Anterior cingulate cortex (tissue), 58 donors: ENCODE measurements around the gene BRD7.

Experiments
- DNase-seq, 58 donors: peaks; one replicate each; lab custom pipeline; 2025; lab: John Stamatoyannopoulos, UW

The BRD7 gene

DNA sequence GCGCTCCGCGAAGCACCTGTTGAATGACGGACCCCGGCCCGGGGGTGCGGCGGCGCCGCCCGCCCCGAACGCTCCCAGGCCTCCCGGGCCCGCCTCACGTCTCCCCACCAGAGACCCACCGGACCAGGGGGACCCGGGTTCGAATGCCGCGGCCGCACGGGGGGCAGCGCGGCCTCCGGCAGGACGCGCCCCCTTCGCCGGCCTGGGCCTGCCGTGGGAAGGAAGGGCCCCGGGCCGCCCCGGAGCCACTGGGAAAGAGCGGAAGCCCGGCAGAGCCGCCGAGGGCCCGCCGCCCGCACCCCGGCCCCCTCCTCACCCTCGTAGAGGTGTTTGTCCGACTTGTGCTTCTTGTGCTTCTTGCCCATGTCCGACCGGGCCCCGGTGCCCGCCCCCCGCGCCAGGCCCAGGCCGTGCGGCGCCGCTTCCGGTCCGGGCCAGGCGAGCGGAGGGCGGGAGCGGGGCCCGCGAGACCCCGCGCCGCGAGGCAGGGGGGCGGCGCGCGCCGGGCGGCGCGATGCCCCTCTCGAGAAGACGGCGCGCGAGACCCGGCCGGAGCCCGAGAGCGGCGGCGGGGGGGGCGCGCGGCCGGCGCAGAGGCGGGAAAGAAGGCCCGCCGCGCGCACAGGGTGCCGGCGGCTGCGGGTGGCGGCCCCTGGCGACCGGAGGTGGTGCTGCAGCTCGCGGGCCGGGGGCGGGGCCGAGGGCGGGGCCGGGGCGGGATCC is at the start of gene BRD7:
Gene BRD7 (minus strand): TSS at position 579 of the 723 bp plus-strand sequence. CDS start 214 bp downstream, at position 365.
- DNase-seq, result peak in 49 of 58 donors; percentile 11 to 72 (median 47)

DNA sequence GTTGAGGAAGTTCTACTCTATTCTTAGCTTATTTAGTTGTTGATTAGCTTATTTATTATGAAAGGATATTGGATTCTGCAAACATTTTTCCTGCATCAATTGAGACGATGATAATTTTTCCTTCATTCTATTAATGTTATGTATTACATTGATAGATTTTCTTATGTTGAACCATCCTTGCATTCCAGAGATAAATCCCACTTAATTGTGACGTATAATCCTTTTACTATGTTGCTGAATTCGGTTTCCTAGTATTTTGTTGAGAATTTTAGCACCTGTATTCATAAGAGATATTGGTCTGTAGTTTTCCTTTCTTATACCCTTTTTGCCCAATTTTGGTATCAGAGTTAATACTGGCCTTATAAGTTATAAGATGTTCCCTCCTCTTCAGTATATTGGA is 47.6 kb upstream of the BRD7 start:
- no peak for DNase-seq

DNA sequence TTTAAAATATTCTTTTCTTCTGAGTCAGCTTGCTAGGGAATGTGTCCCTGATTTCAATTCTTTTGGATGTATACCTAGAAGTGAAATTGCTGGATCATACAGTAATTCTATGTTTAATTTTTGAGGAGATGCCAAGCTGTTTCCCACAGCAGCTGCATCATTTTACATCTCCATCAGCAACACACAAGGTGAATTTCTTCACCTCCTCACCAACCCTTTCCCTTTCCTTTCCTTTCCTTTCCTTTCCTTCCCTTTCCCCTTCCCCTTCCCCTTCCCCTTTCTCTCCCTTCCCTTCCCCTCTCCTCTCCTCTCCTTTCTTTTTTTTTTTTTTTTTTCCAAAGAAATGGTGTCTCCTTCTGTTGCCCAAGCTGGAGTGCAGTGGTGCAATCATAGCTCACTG is 45.4 kb upstream of the BRD7 start:
- DNase-seq, result no peak

DNA sequence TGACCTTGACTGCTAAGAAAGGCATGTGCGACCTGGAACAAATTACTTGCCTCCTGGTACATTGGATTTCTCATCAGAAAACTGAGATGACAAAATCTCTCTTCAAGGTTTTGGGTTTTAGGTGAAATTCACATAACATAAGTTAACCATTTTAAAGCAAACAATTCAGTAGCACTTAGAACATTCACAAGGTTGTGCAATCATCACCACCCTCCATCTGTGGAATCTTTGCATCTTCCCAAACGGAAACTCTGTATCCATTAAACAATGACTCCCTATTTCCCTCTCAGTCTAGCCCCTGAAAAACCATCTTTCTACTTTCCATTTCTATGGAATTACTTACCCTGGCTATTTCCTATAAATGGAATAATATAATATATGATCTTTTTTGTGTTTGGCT is 42.2 kb upstream of the BRD7 start:
- no peak for DNase-seq

DNA sequence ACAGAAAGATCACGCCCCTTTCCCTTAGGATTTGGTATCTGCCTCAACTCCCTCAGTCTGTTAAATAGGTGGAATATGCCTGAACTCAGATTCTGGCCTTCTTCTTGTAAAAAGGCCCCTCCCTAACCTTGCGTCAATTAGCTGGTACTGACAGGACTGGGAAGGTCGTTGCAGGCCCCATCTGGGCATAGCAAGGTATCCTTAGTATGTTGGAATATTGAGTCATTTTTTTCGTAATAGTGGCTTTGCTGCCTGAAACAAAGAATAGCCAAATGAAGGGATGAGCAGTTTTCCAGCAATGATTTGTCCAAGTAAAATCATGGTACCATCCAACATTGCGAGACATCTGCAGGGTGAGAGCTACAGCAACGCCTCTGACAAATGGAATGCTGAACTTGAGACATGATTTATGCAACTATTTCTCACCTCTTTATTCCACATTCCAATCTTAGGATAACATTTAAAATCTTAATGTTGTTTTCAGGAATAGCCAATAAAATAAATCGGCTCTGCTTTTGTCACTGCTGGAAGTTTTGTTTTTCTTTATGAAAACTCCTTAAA is 39.3 kb upstream of the BRD7 start:
- DNase-seq, result no peak

DNA sequence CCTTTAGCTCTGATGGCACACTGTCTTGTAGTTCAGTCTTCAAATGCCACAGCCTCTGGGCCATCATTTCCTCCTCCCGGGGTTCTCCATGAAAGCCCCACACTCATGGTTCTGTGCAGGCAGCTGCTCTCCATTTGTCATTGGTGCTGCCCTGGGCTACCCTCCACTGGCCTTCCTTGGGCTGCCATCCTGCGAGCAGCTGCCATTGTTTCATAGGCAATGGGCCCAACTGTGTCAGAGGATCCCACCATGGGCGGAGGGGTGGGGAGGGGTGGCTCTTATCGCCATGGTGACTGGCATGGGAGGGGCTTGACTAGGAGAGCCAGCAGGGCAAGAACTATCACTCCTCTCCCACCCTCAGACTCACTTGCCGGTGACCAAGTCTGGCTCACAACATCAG is 38.6 kb upstream of the BRD7 start:
- DNase-seq, result no peak

DNA sequence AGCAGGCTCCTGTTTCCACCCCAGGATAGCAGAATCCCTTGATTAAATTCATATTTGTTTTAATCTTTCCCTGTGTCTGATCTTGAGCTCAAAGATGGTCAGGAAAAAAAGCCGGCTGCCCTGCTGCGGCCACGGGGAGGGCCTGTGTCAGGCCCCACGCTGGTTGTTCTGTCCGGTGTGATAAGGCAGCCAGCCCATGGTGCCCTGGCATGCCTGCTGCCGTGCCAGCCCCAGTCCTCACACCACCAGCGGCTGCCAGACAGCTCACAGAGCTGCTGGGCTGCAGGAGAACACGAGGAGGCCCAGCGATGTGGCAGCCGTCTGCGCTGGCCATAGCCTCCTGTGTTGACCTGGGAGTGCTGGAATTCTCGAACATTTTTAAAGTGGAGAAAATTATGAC is 34.7 kb upstream of the BRD7 start:
- DNase-seq, result peak in 1 of 58 donors; percentile 2

DNA sequence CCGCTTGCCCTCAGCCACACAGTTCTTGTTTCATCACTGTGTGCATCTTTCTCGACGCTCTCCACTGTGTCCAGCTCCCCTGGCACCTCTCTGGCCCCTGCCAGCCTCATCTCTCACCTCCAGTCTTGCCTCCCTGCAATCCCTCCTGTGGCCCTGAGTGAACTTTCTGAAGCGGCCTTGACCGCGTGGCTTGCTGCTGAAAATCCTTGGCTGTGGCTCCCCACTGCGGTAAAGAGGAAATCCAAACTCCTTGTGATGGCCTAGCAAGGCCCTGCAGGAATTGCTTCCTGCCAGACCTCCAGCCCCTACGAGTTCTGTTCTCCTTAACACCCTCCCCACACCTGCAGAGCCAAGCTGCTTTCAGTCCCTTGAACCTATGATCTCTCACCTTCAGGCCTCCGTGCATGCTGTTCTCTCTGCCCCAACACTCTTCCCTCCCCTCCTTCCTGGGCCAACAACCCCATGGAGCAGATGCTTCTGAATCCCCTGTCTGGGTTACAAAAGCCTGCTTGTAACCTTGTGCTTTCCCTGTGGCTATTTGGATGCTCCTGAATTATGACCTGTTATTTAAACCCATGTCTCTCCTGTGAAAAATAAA is 33.6 kb upstream of the BRD7 start:
- no peak for DNase-seq

DNA sequence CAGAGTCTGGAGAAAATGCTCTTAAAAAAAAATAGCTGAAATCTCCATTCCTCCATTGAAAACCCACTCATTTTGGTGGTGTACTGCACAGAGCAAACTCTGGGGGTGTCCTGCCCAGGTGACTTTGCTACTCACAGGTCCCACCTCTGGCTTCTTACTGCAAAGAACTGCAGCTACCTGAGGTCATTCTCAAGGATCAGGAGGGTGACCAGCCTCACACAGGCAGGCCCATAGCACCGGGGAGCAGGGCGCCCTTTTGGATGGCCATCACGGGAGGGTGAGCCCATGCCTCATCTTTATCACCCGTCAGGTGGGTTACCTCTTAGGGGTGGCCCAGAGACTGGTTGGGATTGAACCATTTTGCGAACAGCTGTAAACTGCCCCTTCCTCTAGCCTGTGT is 32.6 kb upstream of the BRD7 start:
- no peak for DNase-seq

DNA sequence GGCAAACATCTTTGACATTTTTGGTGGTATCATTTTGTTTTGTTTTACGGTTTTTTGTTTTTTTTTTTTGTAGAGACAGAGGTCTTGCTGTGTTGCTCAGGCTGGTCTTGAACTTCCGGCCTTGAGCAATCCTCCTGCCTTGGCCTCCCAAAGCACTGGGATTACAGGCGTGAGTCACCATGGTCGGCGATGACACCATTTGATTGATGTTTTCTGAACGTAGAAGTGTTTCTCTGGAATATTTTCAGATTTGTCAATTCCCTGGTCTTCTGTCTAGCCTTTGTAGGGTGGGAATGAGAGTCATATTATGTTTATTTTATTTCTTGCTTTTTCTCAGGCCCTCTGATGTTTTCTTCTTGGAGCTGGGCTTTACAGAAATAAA is 32.2 kb upstream of the BRD7 start:
- no peak for DNase-seq

DNA sequence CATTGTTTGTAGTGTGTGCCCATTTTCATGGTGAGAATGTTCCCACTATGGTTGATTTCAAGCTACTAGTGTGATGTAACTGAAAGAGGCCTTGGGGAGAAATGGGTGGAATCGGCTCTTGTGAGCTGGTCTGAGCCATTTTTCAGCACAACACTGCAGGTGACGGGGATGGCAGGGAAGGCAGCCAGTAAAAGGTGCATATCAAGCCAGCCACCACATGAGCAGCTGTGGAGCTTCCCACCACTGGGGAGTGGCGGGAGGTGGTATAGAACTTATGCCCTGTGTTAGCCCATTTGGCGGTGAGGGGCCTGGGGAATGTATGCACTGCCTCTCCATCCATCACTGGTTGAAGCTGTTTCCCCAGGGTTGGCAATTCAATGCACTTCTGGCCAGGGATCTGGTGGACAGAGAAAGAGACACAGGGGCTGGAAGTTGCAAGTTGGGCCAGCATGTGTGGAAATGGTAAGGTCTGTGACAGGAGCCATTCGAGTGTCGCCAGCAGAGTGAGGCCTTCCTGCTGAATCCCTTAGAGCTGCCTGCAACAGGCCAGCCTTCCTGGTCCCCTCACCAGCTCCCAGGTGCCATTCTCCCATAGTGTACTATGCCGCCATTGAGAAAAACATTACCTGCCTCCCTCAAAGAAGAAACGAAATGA is 31.7 kb upstream of the BRD7 start:
- DNase-seq, result no peak

DNA sequence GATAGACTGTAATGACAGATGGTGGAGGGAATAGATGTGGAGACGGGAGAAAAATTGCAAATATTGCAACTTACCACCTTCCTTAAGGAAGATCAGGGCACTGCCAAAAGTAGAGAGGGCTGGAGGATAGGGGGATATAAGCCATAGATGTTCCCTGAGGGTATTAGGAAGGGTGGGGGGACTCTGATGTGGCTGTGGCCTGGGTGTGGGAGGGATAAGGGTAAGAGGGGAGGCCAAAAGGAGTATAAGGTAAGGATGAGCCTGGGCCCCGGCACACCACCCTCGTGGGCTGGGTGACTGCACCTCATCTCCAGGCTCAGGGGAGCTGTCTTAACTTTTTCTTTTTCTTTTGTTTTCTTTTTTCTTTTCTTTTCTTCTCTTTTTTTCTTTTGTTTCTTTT is 30.6 kb upstream of the BRD7 start:
- no peak for DNase-seq

DNA sequence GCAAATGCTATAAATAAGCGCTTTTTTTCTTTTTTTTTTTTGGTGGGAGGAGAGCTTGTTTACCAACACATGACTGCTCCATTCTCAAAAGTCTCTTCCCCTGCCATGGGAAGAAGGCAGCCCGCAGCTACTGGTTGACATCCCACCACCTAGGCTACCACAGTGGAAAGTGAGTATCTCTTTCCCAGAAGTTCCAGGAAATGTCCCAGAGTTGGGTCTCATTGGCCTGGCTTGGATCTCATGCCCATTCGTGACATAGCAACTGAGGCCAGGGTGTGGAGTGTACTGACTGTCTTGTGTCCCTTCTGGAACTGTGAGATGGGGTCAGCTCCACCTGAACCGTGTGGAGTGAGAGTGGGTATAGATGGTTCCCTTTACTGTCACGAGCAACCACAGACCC is 29.5 kb upstream of the BRD7 start:
- DNase-seq, result no peak

DNA sequence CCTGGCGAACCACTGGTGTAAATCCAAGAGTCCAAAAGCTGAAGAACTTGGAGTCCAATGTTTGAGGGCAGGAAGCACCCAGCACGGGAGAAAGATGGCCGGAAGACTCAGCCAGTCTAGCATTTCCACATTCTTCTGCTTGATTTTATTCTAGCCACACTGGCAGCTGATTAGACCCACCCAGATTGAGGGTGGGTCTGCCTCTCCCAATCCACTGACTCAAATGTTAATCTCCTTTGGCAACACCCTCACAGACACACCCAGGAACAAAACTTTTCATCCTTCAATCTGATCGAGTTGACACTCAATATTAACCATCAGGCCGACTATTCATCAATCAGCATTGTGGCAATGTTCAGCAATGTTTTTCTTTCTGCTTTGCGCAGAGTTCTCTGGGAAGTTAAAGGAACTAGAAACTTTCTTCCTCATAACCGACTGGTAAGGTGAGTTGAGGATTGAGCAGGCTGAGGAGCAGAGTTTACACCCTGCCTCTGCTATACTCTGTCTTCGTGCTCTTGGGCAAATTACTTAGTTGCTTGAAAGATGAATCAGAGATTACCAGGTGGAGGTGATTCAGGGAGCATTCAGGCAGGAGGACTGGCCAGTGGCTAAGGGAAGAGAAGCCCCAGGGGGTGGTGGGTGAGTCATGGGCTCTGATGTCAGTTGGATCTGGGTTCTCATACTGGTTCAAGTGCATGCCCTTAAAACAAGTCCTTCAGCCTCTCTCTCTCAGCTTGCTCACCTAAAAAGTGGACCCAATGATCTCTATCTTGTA is 28.2 kb upstream of the BRD7 start:
- no peak for DNase-seq

DNA sequence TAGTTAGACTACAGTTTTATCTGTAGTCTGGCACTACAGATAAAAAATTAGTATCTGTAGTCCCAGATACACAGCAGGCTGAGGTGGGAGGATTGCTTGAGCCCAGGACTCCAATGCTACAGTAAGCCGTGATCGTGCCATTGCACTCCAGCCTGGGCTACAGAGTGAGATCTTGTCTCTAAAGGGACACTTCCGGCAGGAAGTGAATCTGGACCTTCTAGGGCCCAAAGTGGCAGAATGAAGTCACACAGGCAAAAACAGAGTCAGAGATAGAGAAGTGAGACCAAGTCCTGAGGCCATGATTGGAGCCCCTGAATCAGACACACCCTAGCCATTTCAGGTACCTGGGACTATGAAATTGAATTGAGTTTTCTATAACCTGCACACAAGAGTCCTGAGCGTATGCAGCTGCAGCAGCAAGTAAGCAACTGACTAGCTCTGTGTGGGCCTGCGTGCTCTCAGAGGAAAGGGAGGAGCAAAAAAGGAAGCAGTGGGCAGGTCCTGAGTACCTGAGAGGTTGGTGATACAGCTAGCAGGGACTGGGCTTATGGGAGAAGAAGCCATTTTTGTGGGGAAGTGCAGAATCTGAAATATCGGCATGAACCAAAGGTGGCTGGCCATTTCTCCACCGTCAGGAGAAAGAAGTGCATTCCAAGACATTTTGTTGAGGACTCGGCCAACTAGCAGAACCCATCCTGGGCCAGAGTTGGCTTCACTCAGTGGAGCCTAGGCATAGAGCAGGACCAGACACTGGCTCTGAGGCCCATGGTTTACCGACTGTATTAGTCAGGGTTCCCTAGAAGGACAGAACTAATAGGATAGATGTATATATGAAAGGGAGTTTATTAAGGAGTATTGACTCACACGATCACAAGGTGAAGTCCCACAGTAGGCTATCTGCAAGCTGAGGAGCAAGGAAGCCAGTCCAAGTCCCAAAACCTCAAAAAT is 27.2 kb upstream of the BRD7 start:
- DNase-seq, result no peak

DNA sequence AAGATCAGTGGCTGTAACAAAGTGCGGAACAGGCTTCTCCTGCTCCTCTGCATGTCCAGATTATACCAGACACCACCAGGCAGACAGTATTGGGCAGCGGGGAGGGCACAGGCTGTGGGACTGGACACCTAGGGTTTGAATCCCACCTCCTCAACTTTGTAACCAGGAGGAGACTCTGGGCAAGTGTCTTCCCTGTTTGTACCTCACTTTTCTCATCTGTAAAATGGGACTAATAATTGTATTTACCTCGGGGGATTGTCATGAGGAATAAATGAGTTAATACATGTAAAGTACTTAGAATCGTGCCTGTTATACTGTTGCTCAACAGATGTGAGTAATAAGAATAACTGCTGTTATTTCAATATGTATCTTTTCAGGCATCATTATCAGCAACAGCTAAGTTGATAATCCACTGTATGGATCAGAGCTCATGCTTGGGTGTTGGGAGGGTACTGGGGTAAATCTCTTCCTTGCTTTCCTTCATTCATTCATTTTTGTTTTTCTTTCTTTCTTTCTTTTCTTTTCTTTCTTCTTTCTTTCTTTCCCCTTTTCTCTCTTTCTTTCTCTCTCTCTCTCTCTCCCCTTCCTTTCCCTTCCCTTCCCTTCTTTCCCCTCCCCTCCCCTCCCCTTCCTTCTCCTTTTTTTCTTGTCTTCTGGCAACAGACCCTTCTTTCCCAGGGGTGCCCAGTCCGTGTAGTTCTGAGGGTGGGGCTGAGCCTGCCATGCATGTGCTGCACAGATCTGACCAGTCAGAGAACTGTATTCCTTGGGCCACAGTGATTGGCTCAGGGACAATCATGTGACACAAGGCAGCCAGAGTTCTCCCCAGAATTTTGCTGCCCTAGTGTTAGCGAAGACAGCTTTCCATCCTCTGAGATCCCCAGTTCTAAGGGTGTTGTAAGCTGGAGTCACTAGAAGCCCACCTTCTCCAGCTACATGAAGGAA is 25.3 kb upstream of the BRD7 start:
- DNase-seq, result no peak

DNA sequence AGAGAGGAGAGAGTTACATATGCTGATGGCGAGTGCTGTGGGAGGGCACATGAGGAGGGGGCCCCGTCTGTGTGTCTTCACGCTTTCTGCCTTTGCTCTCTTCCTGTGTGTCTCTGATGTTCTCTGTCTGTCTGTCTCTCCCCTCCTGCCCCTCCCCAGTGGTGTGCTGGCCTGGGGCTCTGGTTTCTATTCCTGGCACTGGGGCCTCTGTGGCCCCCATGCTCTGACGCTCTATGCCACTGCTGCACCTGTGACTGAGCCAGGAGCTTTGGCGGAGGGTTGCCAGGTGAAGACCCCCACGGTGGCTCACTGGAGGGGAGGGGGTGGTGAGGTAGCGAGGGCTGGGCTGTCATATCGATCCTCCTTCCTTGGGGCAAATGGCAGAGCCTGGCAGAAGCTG is 24.6 kb upstream of the BRD7 start:
- DNase-seq, result no peak

DNA sequence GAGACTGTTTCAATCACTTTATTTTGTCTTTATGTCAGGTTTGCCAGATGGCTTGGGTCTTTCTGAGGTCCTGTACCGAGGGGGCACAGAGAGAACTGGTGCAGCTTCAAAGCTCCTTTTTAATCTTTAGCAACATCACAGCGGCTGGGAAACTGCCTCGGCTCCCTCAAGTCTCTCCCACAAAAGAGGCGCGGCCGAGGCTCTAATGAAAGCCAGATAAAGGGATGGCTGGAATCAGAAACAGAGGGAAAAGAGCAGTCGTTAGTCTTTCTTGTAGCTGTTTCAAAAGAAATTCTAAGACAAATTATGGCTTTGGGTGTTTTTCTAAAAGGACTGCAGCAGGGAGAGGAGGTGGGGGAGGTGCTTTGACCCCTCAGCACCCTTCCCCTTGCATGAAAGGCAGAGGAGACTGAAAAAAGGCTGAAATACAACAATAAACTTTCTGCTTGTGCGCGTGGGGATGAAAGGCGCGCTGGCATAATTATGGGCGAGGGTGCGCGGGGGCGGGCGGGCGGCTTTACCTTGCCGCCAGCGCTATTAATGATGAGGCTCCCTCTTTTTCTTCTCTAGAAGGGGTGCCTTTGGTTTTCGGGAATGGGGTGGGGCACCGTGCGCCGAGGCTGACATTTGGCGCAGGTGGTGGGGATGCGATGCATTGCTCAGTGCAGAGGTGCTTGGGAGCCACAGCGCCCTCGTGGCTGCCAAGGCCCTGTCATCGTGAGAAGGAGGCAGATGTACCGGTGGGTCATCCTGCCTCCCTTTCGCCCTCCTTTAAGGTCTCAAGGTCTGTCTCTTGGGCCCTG is 22.3 kb upstream of the BRD7 start:
- DNase-seq, result no peak
